MM.1S (cell line): Measurements from ENCODE around the gene OSBPL2.

Experiments
- EZH2 ChIP-seq: fragments of 300-600 bp; sonication (generic); optimal IDR thresholded peaks from 2 replicates; pipeline ENCODE3; 2017; ENCODE audit warnings: low read depth, mild to moderate bottlenecking, antibody characterized with exemption, low read length, mixed read lengths
- TF ChIP-seq, protein P1 (sequence below): fragments of 300-600 bp; sonication (generic); IDR thresholded peaks from 2 replicates; pipeline ENCODE4 v1.5.1; 2016; ENCODE audit warnings: antibody characterized with exemption, low read length, mixed read lengths

DNA sequence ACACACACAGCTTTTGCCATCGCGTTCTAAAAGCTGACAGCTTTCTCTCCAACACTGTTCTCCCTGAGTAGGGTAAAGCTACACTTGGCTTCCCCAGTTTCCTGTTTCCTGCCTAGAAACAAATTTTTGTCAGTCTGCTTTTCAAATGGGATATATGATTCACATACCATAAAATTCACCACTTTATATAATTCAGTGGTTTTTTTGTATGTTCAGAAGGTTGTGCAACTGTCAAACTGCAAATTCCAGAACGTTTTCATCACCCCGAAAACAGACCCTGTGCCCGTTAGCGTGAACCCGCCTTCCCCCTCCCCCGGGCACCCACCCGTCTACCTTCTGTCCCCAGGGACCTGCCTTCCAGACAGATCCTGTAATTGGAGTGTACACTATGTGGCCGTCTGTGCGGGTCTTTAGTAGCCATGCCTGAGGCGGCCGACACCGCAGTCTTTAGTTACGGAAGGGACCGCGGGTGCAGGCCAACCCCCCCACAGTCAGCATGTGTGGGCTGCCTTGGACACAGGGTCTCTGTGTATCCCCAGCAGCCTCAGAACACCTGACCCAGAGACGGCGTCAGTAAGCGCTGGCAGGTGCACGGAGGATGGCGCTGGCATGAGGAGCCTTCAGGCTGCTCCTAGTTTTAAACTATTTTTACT lies 34.8 kb upstream of the OSBPL2 start:
- TF ChIP-seq, protein P1, sequence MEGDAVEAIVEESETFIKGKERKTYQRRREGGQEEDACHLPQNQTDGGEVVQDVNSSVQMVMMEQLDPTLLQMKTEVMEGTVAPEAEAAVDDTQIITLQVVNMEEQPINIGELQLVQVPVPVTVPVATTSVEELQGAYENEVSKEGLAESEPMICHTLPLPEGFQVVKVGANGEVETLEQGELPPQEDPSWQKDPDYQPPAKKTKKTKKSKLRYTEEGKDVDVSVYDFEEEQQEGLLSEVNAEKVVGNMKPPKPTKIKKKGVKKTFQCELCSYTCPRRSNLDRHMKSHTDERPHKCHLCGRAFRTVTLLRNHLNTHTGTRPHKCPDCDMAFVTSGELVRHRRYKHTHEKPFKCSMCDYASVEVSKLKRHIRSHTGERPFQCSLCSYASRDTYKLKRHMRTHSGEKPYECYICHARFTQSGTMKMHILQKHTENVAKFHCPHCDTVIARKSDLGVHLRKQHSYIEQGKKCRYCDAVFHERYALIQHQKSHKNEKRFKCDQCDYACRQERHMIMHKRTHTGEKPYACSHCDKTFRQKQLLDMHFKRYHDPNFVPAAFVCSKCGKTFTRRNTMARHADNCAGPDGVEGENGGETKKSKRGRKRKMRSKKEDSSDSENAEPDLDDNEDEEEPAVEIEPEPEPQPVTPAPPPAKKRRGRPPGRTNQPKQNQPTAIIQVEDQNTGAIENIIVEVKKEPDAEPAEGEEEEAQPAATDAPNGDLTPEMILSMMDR: no peak
- TF ChIP-seq EZH2: no peak
